Breast epithelium (tissue), 3 donors: Measurements from ENCODE around the gene RHOXF2.
"Not testable (repeated sequence)": the region's sequence is repeated elsewhere in the genome, so short reads cannot be mapped to it uniquely, and the experiment has no call there.

Experiments used
- CTCF ChIP-seq, 3 donors: fragments of 450-650 bp; IDR thresholded peaks; one replicate each; pipeline ENCODE4 v1.5.1; 2016 to 2017; ENCODE audit warnings: antibody characterized with exemption in 3 of 3, mild to moderate bottlenecking in 3 of 3, moderate library complexity in 3 of 3
- POLR2A ChIP-seq: fragments of 450-650 bp; IDR thresholded peaks from one replicate; pipeline ENCODE4 v1.6.1; 2016; ENCODE audit warnings: antibody characterized with exemption, mild to moderate bottlenecking, moderate library complexity

- not testable (repeated sequence) for TF ChIP-seq POLR2A; CTCF (IDR thresholded peaks at IDR 0.05)
Observed at GRCh38 chrX:120128306-120128846, 30.0 kb upstream of the RHOXF2 start.
